ENCODE results near the gene KRTAP10-1.

DNA sequence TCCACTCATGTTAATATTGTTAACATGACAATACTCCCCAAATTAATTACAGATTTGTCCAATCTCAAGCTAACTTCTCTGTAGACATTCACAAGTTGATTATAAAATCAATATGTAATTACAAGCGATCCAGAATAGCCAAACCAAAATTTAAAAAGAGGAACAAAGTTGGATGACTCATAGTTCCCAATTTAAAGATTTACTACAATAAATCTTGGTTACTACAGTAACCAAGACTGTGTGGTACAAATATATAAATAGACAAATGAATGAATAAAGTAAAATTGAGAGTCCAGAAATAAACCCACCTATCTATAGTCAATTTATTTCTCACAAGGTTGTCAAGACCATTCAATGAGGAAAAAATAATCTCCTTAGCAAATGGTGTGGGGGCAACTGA, 26.4 kb upstream of the KRTAP10-1 start:
- no peak for TF ChIP-seq EP300 (IDR thresholded peaks at IDR 0.05)
- TF ChIP-seq, protein P1, sequence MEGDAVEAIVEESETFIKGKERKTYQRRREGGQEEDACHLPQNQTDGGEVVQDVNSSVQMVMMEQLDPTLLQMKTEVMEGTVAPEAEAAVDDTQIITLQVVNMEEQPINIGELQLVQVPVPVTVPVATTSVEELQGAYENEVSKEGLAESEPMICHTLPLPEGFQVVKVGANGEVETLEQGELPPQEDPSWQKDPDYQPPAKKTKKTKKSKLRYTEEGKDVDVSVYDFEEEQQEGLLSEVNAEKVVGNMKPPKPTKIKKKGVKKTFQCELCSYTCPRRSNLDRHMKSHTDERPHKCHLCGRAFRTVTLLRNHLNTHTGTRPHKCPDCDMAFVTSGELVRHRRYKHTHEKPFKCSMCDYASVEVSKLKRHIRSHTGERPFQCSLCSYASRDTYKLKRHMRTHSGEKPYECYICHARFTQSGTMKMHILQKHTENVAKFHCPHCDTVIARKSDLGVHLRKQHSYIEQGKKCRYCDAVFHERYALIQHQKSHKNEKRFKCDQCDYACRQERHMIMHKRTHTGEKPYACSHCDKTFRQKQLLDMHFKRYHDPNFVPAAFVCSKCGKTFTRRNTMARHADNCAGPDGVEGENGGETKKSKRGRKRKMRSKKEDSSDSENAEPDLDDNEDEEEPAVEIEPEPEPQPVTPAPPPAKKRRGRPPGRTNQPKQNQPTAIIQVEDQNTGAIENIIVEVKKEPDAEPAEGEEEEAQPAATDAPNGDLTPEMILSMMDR (IDR thresholded peaks at IDR 0.05): no peak
